ENCODE results near the gene RFX5.
A peak's percentile ranks its signal among the peaks of the same experiment; 100 is the strongest.
"Not testable (repeated sequence)": the region's sequence is repeated elsewhere in the genome, so short reads cannot be mapped to it uniquely, and the experiment has no call there.

Gene RFX5

DNA sequence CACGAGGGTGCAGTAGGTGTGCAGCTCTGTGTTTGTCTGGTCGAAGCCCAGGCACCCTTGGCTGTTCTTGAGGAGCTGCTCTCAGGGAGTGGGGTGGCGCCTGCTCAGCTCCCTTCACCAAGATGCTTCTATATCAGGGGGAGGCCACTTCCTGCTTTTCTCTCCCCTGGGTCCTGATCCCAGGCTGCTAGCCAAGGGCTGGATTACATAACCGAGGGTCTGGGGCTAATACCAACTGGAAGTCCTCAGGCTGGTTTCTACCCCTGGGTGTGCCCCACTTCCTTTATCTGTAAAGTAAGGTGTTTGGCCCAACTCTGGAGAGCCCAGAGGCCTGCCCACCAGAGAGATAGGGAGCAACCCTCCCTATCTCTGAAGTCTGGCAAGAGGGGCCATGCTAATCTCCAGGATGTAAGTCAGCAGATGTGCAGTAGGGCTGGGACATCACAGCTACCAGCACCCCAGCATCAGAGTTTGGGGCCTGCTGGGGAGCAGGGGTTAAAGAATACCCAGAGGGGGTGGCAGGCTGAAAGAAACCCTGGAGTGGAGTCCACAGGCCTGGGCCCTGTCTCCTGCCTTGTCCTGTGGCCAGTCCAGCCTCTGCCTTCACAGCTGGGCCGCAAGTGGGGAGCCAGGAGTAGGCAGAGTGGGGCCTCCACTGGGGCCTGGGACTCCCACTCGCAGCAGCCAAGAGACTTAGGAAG lies 23.3 kb upstream of the RFX5 start:
- H3K27me3 Mint-ChIP-seq = no peaks in the 10 kb centered on the region
- no peak overlapping the region for H3K27ac Mint-ChIP-seq (ENCODE audit: low read depth)
- H3K9me3 Mint-ChIP-seq = no peaks in the 10 kb centered on the region
- H3K36me3 Mint-ChIP-seq (ENCODE audit: insufficient read depth) = no peaks in the 10 kb centered on the region
- DNase-seq (ENCODE audit: low spot score in 2 of 2) = no peak
- ATAC-seq (replicated peaks; ENCODE audit: extremely low read depth, poor library complexity, severe bottlenecking) = no peak
- H3K4me1 Mint-ChIP-seq = no peaks in the 10 kb centered on the region
- no peak overlapping the region for H3K4me3 Mint-ChIP-seq

DNA sequence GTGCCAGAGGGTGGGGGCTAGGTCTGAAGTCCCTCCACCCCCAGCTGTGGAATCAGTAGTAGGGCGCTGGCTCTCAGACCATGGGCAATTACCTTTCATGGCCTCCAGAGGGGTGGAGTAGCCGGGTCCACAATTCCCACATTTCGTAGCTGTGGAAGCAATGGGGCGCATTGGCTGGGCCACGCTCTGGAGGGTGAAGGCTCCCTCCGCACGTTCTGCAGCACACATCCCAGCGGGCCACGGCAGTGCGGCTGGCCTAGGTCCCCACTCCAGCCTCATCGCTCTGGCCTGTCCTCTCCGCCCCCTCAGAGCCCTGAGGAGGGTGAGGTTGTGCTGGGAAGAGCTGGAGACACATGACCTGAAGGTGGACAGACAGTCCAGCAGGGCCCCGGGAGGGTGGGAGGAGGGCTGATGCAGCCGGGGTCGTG lies 22.6 kb upstream of the RFX5 start:
- DNase-seq (ENCODE audit: low spot score in 2 of 2) = no peak
- Mint-ChIP-seq H3K4me3 (no peak overlapping the region), H3K4me1 (no peaks in the 10 kb centered on the region), H3K27me3 (no peaks in the 10 kb centered on the region), H3K36me3 (ENCODE audit: insufficient read depth) (no peaks in the 10 kb centered on the region), H3K27ac (ENCODE audit: low read depth) (no peak overlapping the region), H3K9me3 (no peaks in the 10 kb centered on the region)
- no peak for ATAC-seq (replicated peaks; ENCODE audit: extremely low read depth, poor library complexity, severe bottlenecking)

DNA sequence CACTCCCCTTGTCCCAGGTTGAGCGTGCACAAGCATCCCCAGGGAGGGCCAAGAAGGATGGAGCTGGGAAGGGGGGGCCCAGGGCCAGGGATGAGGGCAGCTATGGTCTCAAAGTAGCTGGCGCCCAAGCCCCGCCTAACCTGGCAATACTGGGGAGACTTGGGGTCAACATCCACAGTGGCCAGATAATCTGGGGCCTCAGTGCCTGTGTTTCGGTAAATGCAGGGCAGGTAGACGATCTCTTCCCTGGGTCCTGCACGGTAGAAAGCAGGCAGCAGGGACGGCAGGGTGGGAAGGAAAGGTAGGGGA lies 22.2 kb upstream of the RFX5 start:
- Mint-ChIP-seq H3K27ac (ENCODE audit: low read depth) (no peak overlapping the region), H3K27me3 (no peaks in the 10 kb centered on the region), H3K36me3 (ENCODE audit: insufficient read depth) (no peaks in the 10 kb centered on the region), H3K4me1 (no peaks in the 10 kb centered on the region), H3K9me3 (no peaks in the 10 kb centered on the region), H3K4me3 (no peak overlapping the region)
- no peak for ATAC-seq (replicated peaks; ENCODE audit: extremely low read depth, poor library complexity, severe bottlenecking)
- no peak for DNase-seq (ENCODE audit: low spot score in 2 of 2)

DNA sequence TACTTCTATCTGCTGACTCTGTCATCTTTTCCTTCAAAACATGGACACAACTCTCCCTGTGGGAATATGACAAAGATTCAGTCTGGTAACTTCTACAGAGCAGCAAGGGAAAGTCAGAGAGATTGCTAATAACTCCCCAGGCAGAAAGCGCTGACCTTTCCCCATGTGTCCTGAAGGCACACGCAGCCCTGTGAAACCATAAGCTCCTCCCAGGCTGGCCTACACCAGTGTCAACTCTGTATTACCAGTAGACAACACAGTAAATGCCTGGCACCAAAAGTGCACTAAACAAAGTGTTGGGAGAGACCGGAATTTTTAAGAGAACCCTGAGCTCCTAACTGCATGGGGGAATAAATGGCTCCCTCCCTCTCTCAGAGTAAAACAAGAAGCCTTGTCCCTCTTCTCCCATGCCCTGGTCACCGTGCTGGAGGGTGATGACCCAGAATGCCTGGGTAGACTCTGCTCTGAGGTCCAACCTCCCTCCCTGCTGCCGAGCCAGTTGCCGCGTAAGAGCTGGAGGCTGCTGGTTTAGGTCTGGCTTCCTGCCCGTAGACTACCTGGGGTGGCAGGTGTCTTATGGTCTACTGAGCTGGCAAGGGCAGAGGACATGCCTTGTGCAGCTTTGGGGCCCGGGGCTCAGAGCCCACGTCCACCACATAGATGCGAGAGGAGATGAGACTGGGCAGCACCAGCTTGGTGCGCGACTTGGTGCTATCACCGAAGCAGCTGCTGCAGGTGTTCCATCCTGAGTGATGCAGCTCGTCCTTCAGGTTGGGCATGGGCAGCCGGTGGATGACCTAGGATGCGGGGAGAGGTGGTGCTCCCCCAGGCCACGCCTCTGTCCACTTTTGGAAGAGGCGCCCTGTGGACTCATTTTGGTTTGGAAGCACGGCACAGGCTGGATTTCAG lies 21.6 kb upstream of the RFX5 start:
- no peaks in the 10 kb centered on the region for H3K27me3 Mint-ChIP-seq
- ATAC-seq (replicated peaks; ENCODE audit: extremely low read depth, poor library complexity, severe bottlenecking) (no peak), DNase-seq (ENCODE audit: low spot score in 2 of 2) (no peak)
- no peaks in the 10 kb centered on the region for H3K4me1 Mint-ChIP-seq
- no peaks in the 10 kb centered on the region for H3K9me3 Mint-ChIP-seq
- H3K27ac Mint-ChIP-seq (ENCODE audit: low read depth) = no peak overlapping the region
- H3K4me3 Mint-ChIP-seq = no peak overlapping the region
- no peaks in the 10 kb centered on the region for H3K36me3 Mint-ChIP-seq (ENCODE audit: insufficient read depth)

DNA sequence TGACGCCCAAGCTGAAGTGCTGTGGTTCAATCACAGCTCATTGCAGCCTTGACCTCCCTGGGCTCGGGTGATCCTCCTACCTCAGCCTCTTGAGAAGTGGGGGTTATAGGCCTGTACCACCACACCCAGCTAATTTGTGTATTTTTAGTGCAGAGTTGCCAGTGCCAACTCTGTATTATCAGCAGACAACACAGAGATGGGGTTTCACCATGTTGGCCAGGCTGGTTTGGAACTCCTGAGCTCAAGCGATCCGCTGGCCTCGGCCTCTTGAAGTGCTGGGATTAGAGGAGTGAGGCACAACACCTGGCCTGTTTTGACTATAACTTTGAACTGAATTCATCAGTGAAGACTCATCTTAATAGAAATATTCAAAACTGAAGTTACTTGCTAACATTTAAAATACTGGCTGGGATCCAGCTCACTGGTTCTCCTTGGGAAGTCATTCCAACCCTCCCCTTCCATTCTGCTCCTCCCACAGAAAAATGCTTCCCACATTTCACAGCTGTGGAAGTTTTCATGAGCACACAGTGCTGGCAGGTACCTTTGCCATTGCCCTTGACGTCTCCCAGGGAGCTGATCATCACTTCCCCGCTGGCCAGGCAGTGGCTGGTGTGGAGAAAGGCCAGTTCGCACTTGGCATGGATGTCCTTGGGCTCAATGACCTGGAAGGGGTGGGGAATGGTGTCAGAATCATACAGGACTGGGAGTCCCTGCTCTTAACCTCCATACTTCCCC lies 20.8 kb upstream of the RFX5 start:
- ATAC-seq (replicated peaks; ENCODE audit: extremely low read depth, poor library complexity, severe bottlenecking) (no peak), DNase-seq (ENCODE audit: low spot score in 2 of 2) (no peak)
- peaks cover under 1% of the 10 kb centered on the region for H3K36me3 Mint-ChIP-seq (ENCODE audit: insufficient read depth)
- no peaks in the 10 kb centered on the region for H3K27me3 Mint-ChIP-seq
- H3K4me1 Mint-ChIP-seq = no peaks in the 10 kb centered on the region
- no peaks in the 10 kb centered on the region for H3K9me3 Mint-ChIP-seq
- no peak overlapping the region for H3K4me3 Mint-ChIP-seq
- no peak overlapping the region for H3K27ac Mint-ChIP-seq (ENCODE audit: low read depth)

DNA sequence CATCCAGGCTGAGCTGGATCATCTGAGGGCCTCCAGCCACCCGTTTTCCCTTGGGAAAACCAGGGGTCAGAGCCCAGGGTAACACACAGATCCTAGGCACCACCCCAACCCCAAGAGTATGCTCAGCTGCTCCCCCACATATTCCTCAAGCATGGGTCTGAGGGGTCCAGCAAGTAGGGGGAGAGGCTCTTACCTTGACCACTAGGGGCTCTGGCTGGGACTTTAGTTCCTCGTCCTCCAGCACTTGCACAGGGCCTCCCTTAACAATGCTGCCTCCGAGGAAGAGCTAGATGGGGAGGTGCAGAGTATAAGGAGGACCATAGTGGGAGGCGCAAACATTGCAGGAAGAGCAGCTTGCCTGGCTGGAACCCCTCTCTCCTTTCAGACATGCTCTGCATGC lies 17.9 kb upstream of the RFX5 start:
- H3K4me1 Mint-ChIP-seq = no peaks in the 10 kb centered on the region
- H3K9me3 Mint-ChIP-seq = peaks cover 7% of the 10 kb centered on the region
- H3K27me3 Mint-ChIP-seq = no peaks in the 10 kb centered on the region
- H3K36me3 Mint-ChIP-seq (ENCODE audit: insufficient read depth) = peaks cover 2% of the 10 kb centered on the region
- ATAC-seq (replicated peaks; ENCODE audit: extremely low read depth, poor library complexity, severe bottlenecking) = no peak
- no peak for DNase-seq (ENCODE audit: low spot score in 2 of 2)
- H3K27ac Mint-ChIP-seq (ENCODE audit: low read depth) = peak overlapping the region; percentile 56
- no peak overlapping the region for H3K4me3 Mint-ChIP-seq

DNA sequence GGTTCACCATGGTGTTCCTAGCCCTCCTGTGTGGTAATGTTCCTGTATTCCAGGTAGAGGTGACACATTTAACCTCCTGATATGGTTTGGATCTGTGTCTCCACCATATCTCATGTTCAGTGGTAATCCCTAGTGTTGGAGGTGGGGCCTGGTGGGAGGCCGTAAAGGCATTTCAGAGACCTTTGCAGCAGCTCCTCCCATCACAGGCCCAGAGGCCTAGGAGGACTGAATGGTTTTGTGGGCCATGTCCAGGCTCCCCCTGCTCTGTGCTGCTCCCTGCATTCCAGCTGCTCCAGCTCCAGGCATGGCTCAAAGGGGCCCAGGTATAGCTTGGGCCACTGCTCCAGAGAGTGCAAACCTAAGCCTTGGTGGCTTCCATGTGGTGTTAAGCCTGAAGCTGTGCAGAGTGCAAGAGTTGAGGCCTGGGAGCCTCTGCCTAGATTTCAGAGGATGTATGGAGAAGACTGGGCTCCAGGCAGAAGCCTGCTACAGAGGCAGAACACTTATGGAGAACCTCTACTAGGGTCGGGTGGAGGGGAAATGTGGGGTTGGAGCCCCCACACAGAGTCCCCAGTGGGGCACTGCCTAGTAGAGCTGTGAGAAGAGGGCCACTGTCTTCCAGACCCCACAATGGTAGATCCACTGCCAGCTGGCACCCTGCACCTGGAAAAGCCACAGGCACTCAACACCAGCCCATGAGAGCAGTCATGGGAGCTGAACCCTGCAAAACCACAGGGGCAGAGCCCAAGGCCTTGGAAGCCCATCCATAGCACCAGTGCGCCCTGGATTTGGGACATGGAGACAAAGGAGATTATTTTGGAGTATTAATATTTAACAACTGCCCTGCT lies 15.5 kb upstream of the RFX5 start:
- H3K27ac Mint-ChIP-seq (ENCODE audit: low read depth) = no peak overlapping the region
- H3K36me3 Mint-ChIP-seq (ENCODE audit: insufficient read depth) = peaks cover 2% of the 10 kb centered on the region
- H3K4me1 Mint-ChIP-seq = no peaks in the 10 kb centered on the region
- no peak overlapping the region for H3K4me3 Mint-ChIP-seq
- ATAC-seq (replicated peaks; ENCODE audit: extremely low read depth, poor library complexity, severe bottlenecking) = no peak
- peaks cover 7% of the 10 kb centered on the region for H3K9me3 Mint-ChIP-seq
- DNase-seq (ENCODE audit: low spot score in 2 of 2) = no peak
- H3K27me3 Mint-ChIP-seq = no peaks in the 10 kb centered on the region

DNA sequence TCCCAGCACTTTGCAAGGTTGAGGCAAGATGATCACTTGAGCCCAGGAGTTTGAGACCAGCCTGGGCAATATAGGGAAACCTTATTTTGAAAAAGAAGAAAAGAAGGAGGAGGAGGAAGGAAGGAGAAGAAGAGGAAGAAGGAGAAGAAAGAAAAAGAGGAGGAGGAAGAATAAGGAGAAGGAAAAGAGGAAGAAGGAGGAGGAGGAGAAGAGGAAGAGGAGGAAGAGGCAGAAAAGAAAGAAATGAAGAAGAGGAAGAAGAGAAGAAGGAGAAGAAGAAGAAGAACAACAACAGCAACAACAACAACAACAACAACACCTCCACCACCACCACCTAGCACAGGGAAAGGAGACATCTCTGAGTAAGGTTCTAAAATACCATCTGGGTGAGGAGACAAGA lies 14.8 kb upstream of the RFX5 start:
- H3K4me3 Mint-ChIP-seq = no peak overlapping the region
- no peak overlapping the region for H3K27ac Mint-ChIP-seq (ENCODE audit: low read depth)
- ATAC-seq (replicated peaks; ENCODE audit: extremely low read depth, poor library complexity, severe bottlenecking) (no peak), DNase-seq (ENCODE audit: low spot score in 2 of 2) (no peak)
- peaks cover 2% of the 10 kb centered on the region for H3K36me3 Mint-ChIP-seq (ENCODE audit: insufficient read depth)
- peaks cover 7% of the 10 kb centered on the region for H3K9me3 Mint-ChIP-seq
- H3K27me3 Mint-ChIP-seq = no peaks in the 10 kb centered on the region
- no peaks in the 10 kb centered on the region for H3K4me1 Mint-ChIP-seq

DNA sequence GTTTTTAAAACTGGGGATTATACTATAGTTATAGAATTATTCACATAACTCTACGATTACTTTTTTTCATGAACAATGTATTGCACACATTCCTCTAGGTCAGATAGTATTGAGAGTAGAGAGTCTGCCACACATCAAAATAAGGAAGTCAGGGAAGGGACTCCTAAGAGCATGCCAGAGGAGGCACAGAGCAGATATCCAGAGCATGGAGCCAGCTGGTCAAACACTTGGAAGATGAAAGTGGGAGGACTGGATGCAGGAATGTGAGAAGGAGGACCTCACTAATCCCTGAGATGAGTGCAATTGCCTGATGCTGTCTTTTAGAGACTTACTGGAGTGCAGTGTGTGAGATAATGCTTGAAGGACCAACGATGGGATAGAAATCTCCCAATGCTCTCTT lies 9.6 kb upstream of the RFX5 start:
- Mint-ChIP-seq H3K36me3 (ENCODE audit: insufficient read depth) (no peaks in the 10 kb centered on the region), H3K27me3 (no peaks in the 10 kb centered on the region), H3K27ac (ENCODE audit: low read depth) (no peak overlapping the region), H3K4me1 (no peaks in the 10 kb centered on the region), H3K4me3 (no peak overlapping the region), H3K9me3 (peaks cover 2% of the 10 kb centered on the region)
- no peak for DNase-seq (ENCODE audit: low spot score in 2 of 2)
- ATAC-seq (replicated peaks; ENCODE audit: extremely low read depth, poor library complexity, severe bottlenecking) = no peak

DNA sequence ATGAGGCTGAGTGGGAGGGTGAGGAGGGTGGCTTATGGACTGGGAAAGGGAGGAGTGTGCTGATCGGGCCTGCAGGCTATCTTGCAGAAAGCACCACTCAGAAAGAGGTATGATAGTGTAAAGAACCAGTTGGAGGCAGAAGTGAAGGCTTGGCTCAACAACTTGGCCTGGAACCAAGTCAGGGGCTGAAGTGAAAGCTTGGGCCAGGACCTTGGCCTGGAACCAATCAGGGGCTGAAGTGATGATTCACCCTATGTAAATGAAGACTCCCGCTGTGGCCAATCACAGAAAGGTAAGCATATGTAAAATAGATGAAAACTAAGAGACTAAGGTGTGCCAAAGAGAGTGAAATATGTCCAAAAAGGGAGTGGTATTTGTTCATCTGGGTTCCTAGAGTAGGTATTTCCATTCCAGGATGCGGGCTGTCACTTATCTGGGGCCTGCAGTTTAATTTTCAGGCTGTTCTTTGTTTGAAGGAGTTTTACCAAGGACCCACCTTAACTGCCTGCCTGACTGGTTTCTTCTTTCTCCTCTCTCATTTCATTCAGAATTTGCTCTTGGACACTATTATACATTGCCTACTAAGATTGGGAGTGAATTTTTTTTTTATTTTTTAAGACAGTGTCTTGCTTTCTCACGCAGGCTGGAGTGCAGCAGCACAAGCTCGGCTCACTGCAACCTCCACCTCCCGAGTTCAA lies 5.1 kb upstream of the RFX5 start:
- Mint-ChIP-seq H3K27me3 (no peaks in the 10 kb centered on the region), H3K36me3 (ENCODE audit: insufficient read depth) (peaks cover 3% of the 10 kb centered on the region), H3K4me3 (no peak overlapping the region), H3K4me1 (peaks cover 10% of the 10 kb centered on the region), H3K9me3 (no peaks in the 10 kb centered on the region), H3K27ac (ENCODE audit: low read depth) (no peak overlapping the region)
- no peak for ATAC-seq (replicated peaks; ENCODE audit: extremely low read depth, poor library complexity, severe bottlenecking)
- DNase-seq (ENCODE audit: low spot score in 2 of 2) = no peak

DNA sequence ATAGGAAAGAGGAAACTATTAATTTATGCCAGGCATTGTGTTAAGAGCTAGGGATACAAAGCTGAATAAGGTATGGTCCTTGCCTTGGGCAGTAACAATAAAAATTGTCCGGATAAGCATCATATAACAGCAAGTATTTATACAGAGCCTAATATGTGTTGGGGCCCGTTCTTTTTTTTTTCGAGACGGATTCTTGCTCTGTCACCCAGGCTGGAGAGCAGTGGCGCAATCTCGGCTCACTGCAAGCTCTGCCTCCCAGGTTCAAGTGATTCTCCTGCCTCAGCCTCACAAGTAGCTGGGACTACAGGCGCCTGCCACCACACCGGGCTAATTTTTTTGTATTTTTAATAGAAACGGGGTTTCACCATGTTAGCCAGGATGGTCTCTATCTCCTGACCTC lies 3.3 kb upstream of the RFX5 start:
- Mint-ChIP-seq H3K4me1 (peaks cover 27% of the 10 kb centered on the region), H3K36me3 (ENCODE audit: insufficient read depth) (peaks cover 16% of the 10 kb centered on the region)
- not testable (repeated sequence) for ATAC-seq (replicated peaks; ENCODE audit: extremely low read depth, poor library complexity, severe bottlenecking); DNase-seq (ENCODE audit: low spot score in 2 of 2); H3K27me3 Mint-ChIP-seq; H3K27ac Mint-ChIP-seq (ENCODE audit: low read depth); H3K9me3 Mint-ChIP-seq; H3K4me3 Mint-ChIP-seq

All from central memory CD8-positive, alpha-beta T cell (primary cell).